OCI-LY7 (cell line): Measurements from ENCODE around the gene C2CD4B. TPM values are rescaled to one million over a fixed set of nuclear protein-coding genes. Genes with fewer than 3 reads are reported as not detected.
A peak's percentile ranks its signal among the peaks of the same experiment; 100 is the strongest.

ENCODE experiments used
- BruUV-seq: library from RNA; stranded (reverse); fragments of 400-500 nt; replicated peaks from 2 replicates; lab custom pipeline; 2021; lab: Mats Ljungman, UMichigan
- CTCF ChIA-PET: fragments of 300-600 bp; sonication (Branson Sonifier 250); formaldehyde crosslinking; loops from one replicate; lab custom pipeline; 2022; ENCODE audit warnings: antibody characterized with exemption; ENCODE audit not compliant: unreplicated experiment; lab: Charles Lee
- POLR2A ChIA-PET: fragments of 300-600 bp; sonication (Branson Sonifier 250); formaldehyde crosslinking; loops from one replicate; lab custom pipeline; 2022; ENCODE audit warnings: antibody characterized with exemption; lab: Charles Lee
- DNase-seq: peaks from one replicate; pipeline ENCODE4 v3.0.0-alpha.2; 2015; ENCODE audit warnings: low spot score
- H2AFZ ChIP-seq: fragments of 200-600 bp; sonication (generic), shearing (Covaris generic); 2 replicates; pipeline ENCODE4 v1.6.1; 2014; ENCODE audit warnings: mild to moderate bottlenecking, antibody characterized with exemption, low read length, moderate library complexity
- H3K27ac ChIP-seq: fragments of 200-600 bp; sonication (generic); 2 replicates; pipeline ENCODE4 v1.5.1; 2014; ENCODE audit warnings: mixed run types, low read depth, mild to moderate bottlenecking, moderate library complexity, low read length, inconsistent platforms; ENCODE audit not compliant: poor library complexity, severe bottlenecking
- H3K36me3 ChIP-seq: fragments of 200-600 bp; sonication (generic); 2 replicates; pipeline ENCODE4 v1.6.1; 2014; ENCODE audit warnings: mild to moderate bottlenecking, antibody characterized with exemption, low read length, moderate library complexity, mixed read lengths; ENCODE audit not compliant: insufficient read depth
- H3K4me1 ChIP-seq: fragments of 200-600 bp; sonication (generic); 2 replicates; pipeline ENCODE4 v1.5.1; 2014; ENCODE audit warnings: mild to moderate bottlenecking, low read length; ENCODE audit not compliant: insufficient read depth, poor library complexity, severe bottlenecking
- H3K4me2 ChIP-seq: fragments of 200-600 bp; sonication (generic); 2 replicates; pipeline ENCODE4 v1.6.1; 2014; ENCODE audit warnings: mild to moderate bottlenecking, low read length
- H3K4me3 ChIP-seq: fragments of 200-600 bp; sonication (generic); 2 replicates; pipeline ENCODE4 v1.5.1; 2014; ENCODE audit warnings: mild to moderate bottlenecking, low read depth, low read length; ENCODE audit not compliant: poor library complexity, severe bottlenecking
- H3K79me2 ChIP-seq: fragments of 200-600 bp; sonication (generic); 2 replicates; pipeline ENCODE4 v1.6.1; 2016; ENCODE audit warnings: low read depth, mild to moderate bottlenecking, low read length, moderate library complexity, mixed read lengths; ENCODE audit not compliant: insufficient read depth
- H3K9me2 ChIP-seq: fragments of 200-600 bp; sonication (generic); 2 replicates; pipeline ENCODE4 v1.6.1; 2016; ENCODE audit warnings: mild to moderate bottlenecking, low read length, mixed read lengths; ENCODE audit not compliant: insufficient read depth
- H3K9me3 ChIP-seq: fragments of 200-600 bp; sonication (generic); 2 replicates; pipeline ENCODE4 v1.6.1; 2014; ENCODE audit warnings: mild to moderate bottlenecking, mixed run types, low read length, mixed read lengths
- H4K20me1 ChIP-seq: fragments of 200-600 bp; sonication (generic); 2 replicates; pipeline ENCODE4 v1.6.1; 2014; ENCODE audit warnings: mild to moderate bottlenecking, antibody characterized with exemption, low read length, moderate library complexity, mixed read lengths; ENCODE audit not compliant: insufficient read depth
- CTCF ChIP-seq: fragments of 200-600 bp; sonication (generic); conservative IDR thresholded peaks from 2 replicates; pipeline ENCODE4 v1.5.1; 2014; ENCODE audit warnings: mild to moderate bottlenecking, antibody characterized with exemption, low read length, moderate library complexity, mixed read lengths
- EZH2phosphoT487 ChIP-seq: fragments of 200-600 bp; sonication (generic); IDR thresholded peaks from 2 replicates; pipeline ENCODE4 v1.6.1; 2018; ENCODE audit warnings: low read depth, borderline replicate concordance, mild to moderate bottlenecking, mixed run types, antibody characterized with exemption, low read length, moderate library complexity, mixed read lengths
- intact Hi-C: fragments of 100-400 bp; cut with micrococcal nuclease; formaldehyde crosslinking; loops from one replicate; pipeline ENCODE4 v1.10.0; 2022; ENCODE audit not compliant: unreplicated experiment
- total RNA-seq, 2 experiments: library from RNA; depleted of rRNA in 1 of 2; stranded (reverse); fragments of >200 nt in 1 of 2; shearing (Covaris generic) in 1 of 2; gene quantifications; 2 replicates each; pipeline ENCODE4 v1.2.3, GENCODE V29; 2014 to 2022

C2CD4B gene
- total RNA-seq, 2 experiments from 2014 or later = not detected

GRCh38 chr15:62147149-62147548 is 17.9 kb downstream of the C2CD4B start:
- H3K36me3 ChIP-seq = no peaks in the 10 kb centered on the region
- ChIA-PET CTCF (no interaction called here), POLR2A (interaction anchor here (0.6 kb wide), 1 partner anchor 284 kb away, joined by 4 read pairs; no protein-coding TSS in a partner anchor)
- no peaks in the 10 kb centered on the region for H3K79me2 ChIP-seq
- H3K9me3 ChIP-seq = no peaks in the 10 kb centered on the region
- no peak overlapping the region for H2AFZ ChIP-seq
- no peak overlapping the region for H3K4me2 ChIP-seq
- H4K20me1 ChIP-seq = no peaks in the 10 kb centered on the region
- no peak for TF ChIP-seq EZH2phosphoT487
- TF ChIP-seq CTCF = no peak
- intact Hi-C loops = no loop called here
- no peaks in the 10 kb centered on the region for H3K4me1 ChIP-seq
- no peak for DNase-seq
- no peak overlapping the region for H3K4me3 ChIP-seq
- no peaks in the 10 kb centered on the region for H3K9me2 ChIP-seq
- BruUV-seq = no TSS peak
- no peak overlapping the region for H3K27ac ChIP-seq

- H4K20me1 ChIP-seq = no peaks in the 10 kb centered on the region
- no TSS peak for BruUV-seq
- TF ChIP-seq EZH2phosphoT487 = no peak
- no peak for TF ChIP-seq CTCF
- POLR2A ChIA-PET = interaction anchor here (0.6 kb wide), 2 partner anchors 12 to 191 kb away, joined by 3 read pairs; no protein-coding TSS in a partner anchor
- H3K36me3 ChIP-seq = no peaks in the 10 kb centered on the region
- H3K9me3 ChIP-seq = no peaks in the 10 kb centered on the region
- no peak for DNase-seq
- H2AFZ ChIP-seq = no peak overlapping the region
- H3K27ac ChIP-seq = no peak overlapping the region
- CTCF ChIA-PET = no interaction called here
- no peaks in the 10 kb centered on the region for H3K9me2 ChIP-seq
- H3K4me1 ChIP-seq = no peaks in the 10 kb centered on the region
- no peak overlapping the region for H3K4me2 ChIP-seq
- intact Hi-C loops = no loop called here
- no peaks in the 10 kb centered on the region for H3K79me2 ChIP-seq
- H3K4me3 ChIP-seq = no peak overlapping the region
These were observed 19.9 kb downstream of the C2CD4B start for GRCh38 chr15:62145015-62145735.

- no peaks in the 10 kb centered on the region for H4K20me1 ChIP-seq
- no peak overlapping the region for H3K4me2 ChIP-seq
- H3K4me3 ChIP-seq = no peak overlapping the region
- ChIA-PET POLR2A (no interaction called here), CTCF (no interaction called here)
- peak; percentile 53 for TF ChIP-seq CTCF
- no peak for TF ChIP-seq EZH2phosphoT487
- no peak for DNase-seq
- H2AFZ ChIP-seq = no peak overlapping the region
- intact Hi-C loops = no loop called here
- H3K9me2 ChIP-seq = no peaks in the 10 kb centered on the region
- H3K36me3 ChIP-seq = no peaks in the 10 kb centered on the region
- no TSS peak for BruUV-seq
- no peaks in the 10 kb centered on the region for H3K9me3 ChIP-seq
- no peaks in the 10 kb centered on the region for H3K4me1 ChIP-seq
- no peaks in the 10 kb centered on the region for H3K79me2 ChIP-seq
- H3K27ac ChIP-seq = no peak overlapping the region
These were observed 22.3 kb downstream of the C2CD4B start for GRCh38 chr15:62142736-62143135.
